AG04449 (cell line): Measurements from ENCODE around the gene UNC79.
"Not testable (repeated sequence)": the region's sequence is repeated elsewhere in the genome, so short reads cannot be mapped to it uniquely, and the experiment has no call there.

Experiments used
- CTCF ChIA-PET: fragments of 350-600 bp; formaldehyde crosslinking; extraction: SDS; loops from one replicate; lab custom pipeline; 2021; ENCODE audit warnings: antibody characterized with exemption; lab: Yijun Ruan, JAX
- POLR2A ChIA-PET: fragments of 400-600, 350-600 bp; formaldehyde crosslinking; extraction: SDS; loops from one replicate; lab custom pipeline; 2020; ENCODE audit warnings: antibody characterized with exemption, inconsistent platforms; lab: Yijun Ruan, JAX
- DNase-seq: peaks from one replicate; pipeline ENCODE4 v3.0.0-alpha.2; 2010; ENCODE audit warnings: low read depth, low spot score
- H3K4me3 ChIP-seq: 2 replicates; pipeline ENCODE4 v1.5.1; 2011; ENCODE audit warnings: low read depth, mild to moderate bottlenecking, control low read depth, low read length
- TF ChIP-seq, protein P1 (sequence below): IDR thresholded peaks from one replicate; pipeline ENCODE4 v1.5.1; 2011; ENCODE audit warnings: mild to moderate bottlenecking, moderate library complexity, low read length, control low read depth, inconsistent platforms; ENCODE audit not compliant: insufficient read depth; ENCODE audit errors: missing control alignments

UNC79 gene

DNA sequence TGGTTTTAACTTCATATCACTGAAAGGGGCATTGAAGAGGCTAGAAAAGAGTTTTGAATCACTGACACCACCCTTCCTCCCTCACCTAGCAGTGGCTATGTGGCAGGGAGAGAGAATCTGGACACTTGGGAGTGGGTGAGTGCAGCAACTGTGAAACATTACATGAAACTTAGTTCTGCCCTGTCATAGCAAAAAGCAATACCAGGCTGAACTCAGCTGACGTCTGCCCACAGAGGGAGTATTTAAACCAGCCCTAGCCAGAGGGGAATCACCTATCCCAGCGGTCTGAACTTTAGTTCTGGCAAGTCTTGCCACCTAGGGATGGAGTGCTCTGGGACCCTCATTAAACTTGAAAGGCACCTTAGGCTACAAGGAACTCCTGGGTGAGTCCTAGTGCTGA lies 20.7 kb upstream of the UNC79 start:
- ChIA-PET POLR2A (no interaction called here), CTCF (no interaction called here)
- TF ChIP-seq, protein P1, sequence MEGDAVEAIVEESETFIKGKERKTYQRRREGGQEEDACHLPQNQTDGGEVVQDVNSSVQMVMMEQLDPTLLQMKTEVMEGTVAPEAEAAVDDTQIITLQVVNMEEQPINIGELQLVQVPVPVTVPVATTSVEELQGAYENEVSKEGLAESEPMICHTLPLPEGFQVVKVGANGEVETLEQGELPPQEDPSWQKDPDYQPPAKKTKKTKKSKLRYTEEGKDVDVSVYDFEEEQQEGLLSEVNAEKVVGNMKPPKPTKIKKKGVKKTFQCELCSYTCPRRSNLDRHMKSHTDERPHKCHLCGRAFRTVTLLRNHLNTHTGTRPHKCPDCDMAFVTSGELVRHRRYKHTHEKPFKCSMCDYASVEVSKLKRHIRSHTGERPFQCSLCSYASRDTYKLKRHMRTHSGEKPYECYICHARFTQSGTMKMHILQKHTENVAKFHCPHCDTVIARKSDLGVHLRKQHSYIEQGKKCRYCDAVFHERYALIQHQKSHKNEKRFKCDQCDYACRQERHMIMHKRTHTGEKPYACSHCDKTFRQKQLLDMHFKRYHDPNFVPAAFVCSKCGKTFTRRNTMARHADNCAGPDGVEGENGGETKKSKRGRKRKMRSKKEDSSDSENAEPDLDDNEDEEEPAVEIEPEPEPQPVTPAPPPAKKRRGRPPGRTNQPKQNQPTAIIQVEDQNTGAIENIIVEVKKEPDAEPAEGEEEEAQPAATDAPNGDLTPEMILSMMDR, result no peak

DNA sequence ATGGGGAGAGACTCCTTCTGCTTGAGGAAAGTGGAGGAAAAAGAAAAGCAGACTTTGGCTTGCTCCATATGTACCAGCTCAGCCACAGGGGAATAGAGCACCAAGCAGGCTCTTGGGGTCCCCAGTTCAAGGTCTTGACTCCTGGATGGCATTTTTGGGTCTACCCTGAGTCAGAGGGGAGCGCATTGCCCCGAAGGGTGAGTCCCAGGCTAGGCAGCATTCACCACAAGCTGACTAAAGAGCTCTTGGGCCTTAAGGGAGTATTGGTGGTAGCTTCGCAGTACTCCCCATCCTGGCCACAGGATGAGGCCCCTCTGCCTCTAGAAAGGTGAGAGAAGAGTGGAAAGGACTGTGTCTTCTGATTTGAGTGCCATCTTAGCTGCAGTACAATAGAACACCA lies 19.8 kb upstream of the UNC79 start:
- TF ChIP-seq, protein P1, result no peak
- no peak overlapping the region for H3K4me3 ChIP-seq
- POLR2A ChIA-PET, result no interaction called here
- CTCF ChIA-PET, result no interaction called here
- DNase-seq, result no peak

More for the DNA sequence above, 20.7 kb upstream of the UNC79 start:
- no peak overlapping the region for H3K4me3 ChIP-seq
- DNase-seq, result no peak

DNA sequence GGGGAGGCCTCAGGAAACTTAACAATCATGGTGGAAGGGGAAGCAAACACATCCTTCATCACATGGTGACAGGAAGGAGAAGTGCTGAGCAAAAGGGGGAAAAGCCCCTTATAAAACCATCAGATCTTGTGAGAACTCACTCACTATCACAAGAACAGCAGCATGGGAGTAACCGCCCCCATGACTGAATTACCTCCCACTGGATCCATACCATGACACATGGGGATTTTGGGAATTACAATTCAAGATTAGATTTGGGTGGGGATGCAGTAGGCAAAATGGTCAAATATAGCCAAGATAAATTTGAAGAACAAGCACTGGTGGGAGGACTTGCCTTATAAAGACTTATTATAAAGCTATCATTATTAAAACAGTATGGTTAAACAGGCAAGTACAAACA lies 5.6 kb upstream of the UNC79 start:
- POLR2A ChIA-PET, CTCF ChIA-PET, H3K4me3 ChIP-seq, DNase-seq: not testable (repeated sequence)

DNA sequence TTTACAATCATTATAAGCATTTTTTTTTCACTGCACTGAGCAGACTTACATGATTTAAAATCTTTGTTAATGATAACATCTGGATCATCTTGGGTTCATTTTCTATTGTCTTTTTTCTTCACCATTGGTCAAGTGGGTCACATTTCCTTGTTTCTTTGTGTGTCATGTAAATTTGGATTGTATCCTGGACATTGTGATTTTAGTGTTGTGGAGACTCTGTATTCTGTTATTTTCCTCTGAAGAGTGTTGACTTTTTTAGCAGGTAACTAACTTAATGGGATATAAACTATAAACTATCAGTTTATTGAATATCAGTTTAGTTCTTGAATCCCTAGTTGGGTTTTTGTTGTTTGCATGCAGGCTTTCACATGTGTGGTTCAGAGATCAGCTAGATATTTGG lies 4.0 kb upstream of the UNC79 start:
- no peak for DNase-seq
- ChIA-PET POLR2A (no interaction called here), CTCF (interaction anchor here (1.2 kb wide), 1 partner anchor 220 kb away, joined by 3 read pairs; the partner anchor contains the start of genes GON7 and UBR7)
- TF ChIP-seq, protein P1, result no peak
- H3K4me3 ChIP-seq, result no peak overlapping the region

DNA sequence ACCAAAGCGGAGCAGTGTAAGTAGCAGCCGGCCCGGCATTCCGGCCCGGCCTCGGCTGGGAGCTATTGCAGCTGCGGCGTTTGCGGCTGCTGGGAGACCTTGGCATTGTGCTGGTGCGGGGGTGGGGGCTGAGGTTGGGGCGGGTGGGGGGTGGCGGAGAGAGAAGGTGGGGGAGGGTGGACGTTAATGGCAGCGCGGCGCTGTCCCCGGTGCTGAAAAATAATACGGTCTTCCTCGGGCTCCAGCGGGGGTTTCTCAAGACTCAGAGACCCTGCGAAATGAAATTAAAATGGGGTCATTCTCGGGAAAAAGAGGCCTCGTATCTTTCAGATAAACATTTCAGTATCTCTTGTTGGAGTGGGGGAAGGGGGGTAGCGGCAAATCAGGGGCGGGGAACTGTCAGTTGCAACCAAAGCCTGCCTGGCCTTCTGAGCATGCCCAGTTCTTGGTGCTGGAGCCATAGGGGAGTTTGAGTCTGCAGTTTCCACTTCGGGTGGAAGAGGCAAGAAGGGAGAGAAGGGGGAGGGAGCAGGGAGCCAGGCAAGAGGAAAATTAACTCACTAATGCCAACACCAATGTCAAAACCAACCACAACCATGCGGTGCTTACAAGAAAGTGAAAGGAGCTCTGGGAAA lies 414 bp downstream of the UNC79 start:
- TF ChIP-seq, protein P1, result no peak
- POLR2A ChIA-PET, result no interaction called here
- no peak overlapping the region for H3K4me3 ChIP-seq
- no peak for DNase-seq
- CTCF ChIA-PET, result no interaction called here

DNA sequence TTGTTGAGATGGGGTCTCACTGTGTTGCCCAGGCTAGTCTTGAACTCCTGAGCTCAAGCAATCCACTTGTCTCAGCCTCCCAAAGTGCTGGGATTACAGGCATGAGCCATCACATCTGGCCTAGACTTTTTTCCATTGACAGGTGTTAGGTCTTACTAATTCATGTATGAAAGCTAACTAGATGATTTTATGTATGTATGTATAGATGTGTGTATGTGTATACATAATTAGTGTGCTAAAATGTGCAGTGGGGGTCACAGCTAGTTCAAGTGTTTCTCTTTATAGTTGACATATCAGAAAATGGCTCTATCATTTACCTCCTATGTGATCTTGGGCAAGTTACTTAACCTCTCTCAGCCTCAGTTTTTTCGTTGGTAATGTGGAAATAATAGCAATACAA lies 23.5 kb downstream of the UNC79 start:
- CTCF ChIA-PET, result no interaction called here
- TF ChIP-seq, protein P1, result no peak
- DNase-seq, result no peak
- no peak overlapping the region for H3K4me3 ChIP-seq
- POLR2A ChIA-PET, result no interaction called here

DNA sequence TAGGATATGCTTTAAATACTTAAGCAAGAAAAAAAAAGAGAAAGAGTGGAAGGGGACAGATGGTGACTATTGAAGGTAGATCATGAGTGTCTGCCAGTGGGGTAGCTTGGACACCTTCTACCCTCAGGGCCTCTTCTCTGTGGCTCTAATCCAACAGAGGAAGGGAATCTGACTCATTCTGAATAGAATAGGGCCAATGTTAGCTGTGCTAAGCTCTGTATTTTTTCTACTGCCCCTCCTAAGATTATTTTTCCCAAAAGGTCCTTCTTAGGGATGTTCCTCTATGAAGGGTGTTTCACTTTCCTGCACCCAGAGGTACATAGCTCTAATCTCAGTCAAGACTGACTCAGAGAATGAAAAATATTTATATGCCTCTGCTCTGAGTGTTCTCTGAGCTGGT lies 25.6 kb downstream of the UNC79 start:
- CTCF ChIA-PET, result no interaction called here
- POLR2A ChIA-PET, result no interaction called here
- no peak overlapping the region for H3K4me3 ChIP-seq
- TF ChIP-seq, protein P1, result no peak
- no peak for DNase-seq
